ENCODE data around the gene P2RY12.

The P2RY12 gene

GRCh38 chr3:151315846-151316245, 68.7 kb downstream of the P2RY12 start:
- DNase-seq, result no peak
- in situ Hi-C loops (cut with MboI; ENCODE audit: low pct_unique_long_range_greater_than_20kb, low sequenced_read_pairs), result no loop called here

- in situ Hi-C loops (cut with MboI; ENCODE audit: low pct_unique_long_range_greater_than_20kb, low sequenced_read_pairs), result no loop called here
- no peak for DNase-seq
Measured at GRCh38 chr3:151315136-151315535, 69.4 kb downstream of the P2RY12 start.

GRCh38 chr3:151314593-151314992, 70.0 kb downstream of the P2RY12 start:
- no peak for DNase-seq
- in situ Hi-C loops (cut with MboI; ENCODE audit: low pct_unique_long_range_greater_than_20kb, low sequenced_read_pairs), result no loop called here

- DNase-seq, result no peak
- in situ Hi-C loops (cut with MboI; ENCODE audit: low pct_unique_long_range_greater_than_20kb, low sequenced_read_pairs), result no loop called here
Measured at GRCh38 chr3:151314137-151314536, 70.4 kb downstream of the P2RY12 start.

GRCh38 chr3:151312972-151313371, 71.6 kb downstream of the P2RY12 start:
- no peak for DNase-seq
- in situ Hi-C loops (cut with MboI; ENCODE audit: low pct_unique_long_range_greater_than_20kb, low sequenced_read_pairs), result no loop called here

GRCh38 chr3:151309566-151309965, 75.0 kb downstream of the P2RY12 start:
- in situ Hi-C loops (cut with MboI; ENCODE audit: low pct_unique_long_range_greater_than_20kb, low sequenced_read_pairs), result no loop called here
- no peak for DNase-seq

- no peak for DNase-seq
- in situ Hi-C loops (cut with MboI; ENCODE audit: low pct_unique_long_range_greater_than_20kb, low sequenced_read_pairs), result no loop called here
Measured at GRCh38 chr3:151307583-151308488, 76.7 kb downstream of the P2RY12 start.

- in situ Hi-C loops (cut with MboI; ENCODE audit: low pct_unique_long_range_greater_than_20kb, low sequenced_read_pairs), result no loop called here
- no peak for DNase-seq
Measured at GRCh38 chr3:151307131-151307530, 77.4 kb downstream of the P2RY12 start.

- in situ Hi-C loops (cut with MboI; ENCODE audit: low pct_unique_long_range_greater_than_20kb, low sequenced_read_pairs), result no loop called here
- no peak for DNase-seq
Measured at GRCh38 chr3:151306168-151306810, 78.3 kb downstream of the P2RY12 start.

GRCh38 chr3:151305775-151306151, 78.8 kb downstream of the P2RY12 start:
- no peak for DNase-seq
- in situ Hi-C loops (cut with MboI; ENCODE audit: low pct_unique_long_range_greater_than_20kb, low sequenced_read_pairs), result no loop called here

GRCh38 chr3:151305060-151305774, 79.3 kb downstream of the P2RY12 start:
- in situ Hi-C loops (cut with MboI; ENCODE audit: low pct_unique_long_range_greater_than_20kb, low sequenced_read_pairs), result no loop called here
- no peak for DNase-seq

GRCh38 chr3:151303751-151304150, 80.8 kb downstream of the P2RY12 start:
- no peak for DNase-seq

GRCh38 chr3:151301787-151302186, 82.8 kb downstream of the P2RY12 start:
- no peak for DNase-seq

More at GRCh38 chr3:151303751-151304150, 80.8 kb downstream of the P2RY12 start:
- in situ Hi-C loops (cut with MboI; ENCODE audit: low pct_unique_long_range_greater_than_20kb, low sequenced_read_pairs), result no loop called here

GRCh38 chr3:151300539-151300938, 84.0 kb downstream of the P2RY12 start:
- DNase-seq, result no peak
- in situ Hi-C loops (cut with MboI; ENCODE audit: low pct_unique_long_range_greater_than_20kb, low sequenced_read_pairs), result no loop called here

More at GRCh38 chr3:151301787-151302186, 82.8 kb downstream of the P2RY12 start:
- in situ Hi-C loops (cut with MboI; ENCODE audit: low pct_unique_long_range_greater_than_20kb, low sequenced_read_pairs), result no loop called here

GRCh38 chr3:151299006-151299405, 85.5 kb downstream of the P2RY12 start:
- no peak for DNase-seq
- in situ Hi-C loops (cut with MboI; ENCODE audit: low pct_unique_long_range_greater_than_20kb, low sequenced_read_pairs), result no loop called here

GRCh38 chr3:151297429-151297828, 87.1 kb downstream of the P2RY12 start:
- in situ Hi-C loops (cut with MboI; ENCODE audit: low pct_unique_long_range_greater_than_20kb, low sequenced_read_pairs), result no loop called here
- no peak for DNase-seq

GRCh38 chr3:151296226-151296625, 88.3 kb downstream of the P2RY12 start:
- no peak for DNase-seq
- in situ Hi-C loops (cut with MboI; ENCODE audit: low pct_unique_long_range_greater_than_20kb, low sequenced_read_pairs), result no loop called here

GRCh38 chr3:151293127-151293526, 91.4 kb downstream of the P2RY12 start:
- in situ Hi-C loops (cut with MboI; ENCODE audit: low pct_unique_long_range_greater_than_20kb, low sequenced_read_pairs), result no loop called here

GRCh38 chr3:151290673-151291072, 93.9 kb downstream of the P2RY12 start:
- peak; percentile 48 for DNase-seq
- in situ Hi-C loops (cut with MboI; ENCODE audit: low pct_unique_long_range_greater_than_20kb, low sequenced_read_pairs), result no loop called here

More at GRCh38 chr3:151293127-151293526, 91.4 kb downstream of the P2RY12 start:
- no peak for DNase-seq

- no peak for DNase-seq
Measured at GRCh38 chr3:151289445-151289844, 95.1 kb downstream of the P2RY12 start.

More at GRCh38 chr3:151289445-151289844, 95.1 kb downstream of the P2RY12 start:
- in situ Hi-C loops (cut with MboI; ENCODE audit: low pct_unique_long_range_greater_than_20kb, low sequenced_read_pairs), result loop anchor here (10.0 kb wide), 1 partner anchor 125 kb away; no protein-coding TSS in a partner anchor

Data from KBM-7 (cell line).